Left cardiac atrium (tissue), 4 donors: ENCODE data around the gene EGFL8. TPM values are rescaled to one million over a fixed set of nuclear protein-coding genes. Genes with fewer than 3 reads are reported as not detected.
A peak's percentile ranks its signal among the peaks of the same experiment; 100 is the strongest.
"Not testable (repeated sequence)": the region's sequence is repeated elsewhere in the genome, so short reads cannot be mapped to it uniquely, and the experiment has no call there.

ENCODE experiments used
- ATAC-seq, 2 donors: fragments of 200-7000 bp; cut with Tn5 transposase; one replicate each; pipeline ENCODE4 v1.9.1; 2020; ENCODE audit warnings: mild to moderate bottlenecking in 2 of 2, moderate library complexity in 2 of 2
- DNase-seq: peaks from one replicate; pipeline ENCODE4 v3.0.0-alpha.2; 2020
- intact Hi-C, 2 donors: fragments of 100-400 bp; cut with DNase I; formaldehyde crosslinking; loops; one replicate each; pipeline versions ENCODE4 v1.14.1 to v1.15.1; 2022 to 2023
- total RNA-seq, 2 donors: library from RNA; stranded (reverse); fragmentation: NEBNext Ultra II Directional; extraction: Animal tissue kit (Norgen Biotek cat#: 25700); gene quantifications; one replicate each; pipeline ENCODE4 v1.2.1, GENCODE V29; 2021
- donor health status: DM: no; HTN: yes; CAD: no.
- donor health status: DM: no; HTN: yes; CAD: no; lungs with severe emphysema.
- donor health status: DM: yes; HTN: yes; CAD: no.
- donor health status: Dilated cardiomyopathy.

EGFL8 gene
- total RNA-seq, 2 donors from 2014 or later: 7.1 to 8.7 TPM

GRCh38 chr6:32190054-32190851 lies 25.9 kb downstream of the EGFL8 start, which contains the start of gene PBX2:
TSS of gene PBX2 (minus strand) at chr6:32190202. CDS start at chr6:32189915, 287 bp downstream.
- peak; percentile 94 for DNase-seq
- peak; percentile 79 to 82 for ATAC-seq
- intact Hi-C loops: no loop called here

DNA sequence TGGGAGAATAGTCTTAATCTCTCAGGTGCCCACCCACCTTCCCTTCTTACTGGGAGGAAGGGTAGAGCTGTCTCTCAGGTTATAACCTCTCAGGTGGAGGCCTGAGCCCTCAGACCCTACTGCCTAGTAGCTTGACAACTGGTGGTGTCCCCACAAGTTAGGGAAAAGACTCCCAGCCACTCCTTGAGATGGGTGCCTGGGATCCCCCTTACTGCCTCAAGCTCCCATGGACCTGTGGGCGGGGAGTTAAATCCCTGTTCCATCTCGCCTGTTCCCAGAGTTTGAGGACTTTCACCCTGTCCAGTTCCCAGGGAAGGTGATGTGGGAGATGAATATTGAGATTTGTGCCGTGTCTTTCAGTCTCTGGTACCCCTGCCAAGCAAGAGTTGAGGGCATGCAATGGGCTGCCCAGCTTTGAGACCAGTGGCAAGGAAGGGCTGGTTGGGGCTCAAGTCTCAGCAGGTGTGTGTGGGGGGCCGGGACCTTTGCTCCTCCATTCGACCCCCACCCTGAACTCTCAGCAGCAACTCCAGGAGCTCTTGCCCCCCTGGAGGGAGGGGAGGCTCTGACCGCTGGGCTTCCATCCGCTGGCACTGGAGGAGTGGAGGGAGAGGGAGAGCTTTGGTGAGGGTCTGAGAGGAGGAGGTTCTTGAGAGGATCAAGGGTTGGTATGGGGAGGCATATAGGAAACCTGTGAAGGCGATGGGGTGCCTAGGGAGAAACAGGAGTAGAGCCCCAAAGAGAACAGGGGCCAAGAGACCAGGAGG lies 26.7 kb downstream of the EGFL8 start:
- intact Hi-C loops: no loop called here
- DNase-seq (no peak), ATAC-seq (no peak)

DNA sequence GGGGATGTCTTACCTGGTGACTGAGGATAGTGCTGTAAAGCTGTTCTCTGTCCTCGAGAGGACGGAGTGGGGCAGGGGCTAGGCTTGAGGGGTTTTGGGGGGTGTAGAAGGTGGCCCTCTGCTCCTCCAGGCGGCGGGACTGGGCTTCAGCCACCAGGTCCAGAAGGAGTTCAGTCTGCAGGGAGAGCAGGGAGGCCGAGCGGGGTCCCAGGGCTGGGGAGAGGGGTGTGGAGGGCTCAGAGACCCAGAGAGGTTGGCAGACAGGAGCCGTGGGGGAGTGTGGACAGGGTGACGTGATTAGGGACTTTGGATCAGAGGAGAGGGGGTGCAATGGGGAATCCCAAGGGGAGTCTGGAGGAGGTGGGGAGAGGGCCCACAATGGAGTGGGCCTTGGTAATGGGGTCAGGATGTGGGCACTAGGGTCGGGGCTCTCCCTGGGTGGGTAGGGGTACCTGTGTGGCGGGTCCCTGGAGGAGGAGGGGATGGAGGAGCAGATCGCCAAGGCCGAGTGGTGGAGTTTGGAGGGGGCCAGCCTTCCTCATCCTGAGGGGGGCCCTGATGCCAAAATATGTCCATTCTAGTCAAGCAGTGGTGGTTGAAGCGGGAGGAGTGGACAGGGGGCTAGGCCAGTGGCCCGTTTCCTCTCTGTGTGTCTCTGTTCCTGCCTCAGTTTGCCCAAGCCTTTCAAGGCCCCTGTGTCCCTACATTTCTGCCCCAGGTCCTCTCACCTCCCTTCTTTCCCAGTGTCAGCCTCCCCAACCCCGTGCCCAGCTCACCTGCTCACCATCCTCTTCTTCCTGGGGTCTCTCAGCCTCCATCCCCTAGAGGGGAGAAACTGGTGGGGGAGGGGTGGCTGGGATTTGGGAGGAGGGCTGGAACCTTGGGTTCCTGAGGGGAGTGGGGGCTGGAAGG lies 27.6 kb downstream of the EGFL8 start:
- ATAC-seq (no peak), DNase-seq (no peak)
- intact Hi-C loops: no loop called here

- ATAC-seq: no peak
- peak; percentile 72 for DNase-seq
- intact Hi-C loops: no loop called here
Observed at GRCh38 chr6:32192608-32193039, 28.2 kb downstream of the EGFL8 start, which contains the start of gene GPSM3. TSS of gene GPSM3 (minus strand) at chr6:32192643. CDS start at chr6:32192513, 130 bp downstream.

DNA sequence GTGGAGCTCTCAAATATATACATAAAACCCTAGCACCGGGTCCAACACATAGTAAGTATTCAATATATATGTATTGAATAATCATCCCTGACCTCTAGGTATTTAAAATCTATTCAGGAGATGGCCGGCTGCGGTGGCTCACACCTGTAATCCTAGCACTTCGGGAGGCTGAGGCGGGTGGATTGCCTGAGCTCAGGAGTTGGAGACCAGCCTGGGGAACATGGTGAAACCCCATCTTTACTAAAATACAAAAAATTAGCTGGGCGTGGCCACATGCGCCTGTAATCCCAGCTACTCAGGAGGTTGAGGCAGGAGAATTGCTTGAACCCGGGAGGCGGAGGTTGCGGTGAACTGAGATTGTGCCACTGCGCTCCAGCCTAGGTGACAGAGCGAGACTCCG lies 28.7 kb downstream of the EGFL8 start:
- intact Hi-C loops, DNase-seq, ATAC-seq: not testable (repeated sequence)

- ATAC-seq (no peak), DNase-seq (no peak)
- intact Hi-C loops: no loop called here
Observed at GRCh38 chr6:32194388-32194787, 30.0 kb downstream of the EGFL8 start.

- intact Hi-C loops: no loop called here
- ATAC-seq: no peak
- DNase-seq: no peak
Observed at GRCh38 chr6:32194825-32195651, 30.6 kb downstream of the EGFL8 start.

DNA sequence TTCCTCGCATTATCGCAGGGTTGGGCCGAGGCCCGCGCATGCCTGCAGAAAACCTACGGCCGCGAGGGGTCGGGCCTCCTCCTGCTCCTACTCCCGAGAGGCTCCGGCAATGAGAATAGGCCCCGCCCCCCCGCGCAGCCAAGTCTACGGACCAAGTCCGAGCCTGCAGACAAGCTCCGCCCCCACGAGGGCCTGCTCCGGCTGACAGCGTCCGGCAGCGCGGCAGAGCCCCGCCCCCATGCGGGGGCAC lies 31.2 kb downstream of the EGFL8 start:
- intact Hi-C loops: no loop called here
- peak; percentile 89 for ATAC-seq
- DNase-seq: peak; percentile 100

DNA sequence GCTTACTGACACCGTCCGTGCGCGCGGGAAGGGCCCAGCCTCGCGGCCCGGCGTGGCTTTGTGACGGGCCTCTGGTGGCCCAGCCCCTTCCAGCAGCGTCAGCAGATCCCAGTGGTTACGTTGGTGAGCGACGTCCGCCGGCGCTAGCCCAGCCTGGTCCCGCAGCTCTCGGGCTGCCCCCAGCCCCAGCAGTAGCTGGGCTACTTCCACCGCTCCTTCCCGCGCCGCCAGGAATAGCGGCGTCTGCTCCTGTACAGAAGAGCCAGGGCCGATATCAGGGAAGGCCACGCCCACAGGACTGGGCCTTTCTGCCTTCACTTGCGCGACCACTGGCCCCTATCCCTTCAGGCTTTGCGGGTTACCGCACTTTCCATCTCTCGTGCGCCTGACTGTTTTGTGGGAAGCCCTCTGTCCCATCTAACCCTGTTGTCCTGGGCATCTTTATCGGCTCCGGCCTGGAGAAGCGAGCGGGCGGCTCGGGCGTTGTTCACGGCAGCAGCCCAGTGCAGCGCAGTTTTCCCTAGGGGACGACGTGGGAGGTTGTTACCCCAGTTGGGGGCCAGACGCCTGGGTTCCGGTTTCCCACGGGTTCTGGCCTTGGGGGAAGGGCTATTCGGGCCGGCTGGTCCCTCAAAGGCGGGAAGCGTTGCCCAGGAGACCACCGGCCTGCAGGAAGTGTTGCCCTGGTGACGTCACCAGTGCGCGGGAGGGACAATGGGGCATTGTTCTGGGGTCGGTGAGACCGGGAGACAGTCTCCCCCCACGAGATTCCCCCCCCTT lies 31.7 kb downstream of the EGFL8 start:
- DNase-seq (peak; percentile 97), ATAC-seq (peak; percentile 91)
- intact Hi-C loops: no loop called here

DNA sequence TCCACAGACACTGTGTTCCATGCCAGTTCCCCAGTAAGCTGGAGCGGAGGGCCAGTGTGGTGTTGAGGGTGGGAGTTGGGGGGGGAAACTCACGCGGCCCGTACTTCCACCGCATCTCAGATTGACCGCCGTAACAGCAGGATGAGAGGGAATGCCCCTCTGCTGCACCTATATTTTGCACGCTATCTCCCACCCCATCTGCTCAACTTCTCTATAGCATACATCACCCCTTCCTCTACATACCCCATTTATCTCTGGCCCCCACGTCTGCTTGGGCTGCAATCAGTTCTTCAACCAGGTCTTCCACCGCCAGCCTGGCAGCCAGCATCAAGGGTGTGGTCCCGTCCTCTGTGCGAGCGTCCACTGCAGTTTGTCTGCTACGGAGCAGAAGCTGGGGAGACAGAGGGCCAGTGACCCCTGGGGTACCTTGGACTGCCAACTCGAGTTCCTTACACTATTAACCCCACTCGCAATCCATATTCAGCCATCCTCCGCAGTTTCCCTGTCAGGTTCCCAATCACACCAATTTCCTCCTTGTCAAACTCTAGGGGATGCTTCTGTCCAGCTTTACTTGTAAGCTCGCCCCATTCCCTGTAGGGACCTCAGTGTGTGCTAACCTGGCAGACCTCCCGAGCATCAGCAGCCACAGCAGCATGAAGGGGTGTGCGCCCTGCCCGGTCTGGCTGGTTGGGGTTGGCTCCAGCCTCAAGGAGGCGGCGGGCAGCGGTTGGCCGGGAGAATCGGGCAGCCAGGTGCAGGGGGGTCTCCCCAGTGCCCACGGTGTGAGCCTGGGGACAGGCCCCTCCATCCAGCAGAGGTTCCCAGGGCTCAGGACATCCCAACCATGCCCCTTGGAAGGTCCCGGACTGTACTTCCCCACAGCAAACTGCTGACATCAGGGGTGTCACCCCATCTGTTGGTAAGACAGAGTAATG lies 32.6 kb downstream of the EGFL8 start:
- intact Hi-C loops: no loop called here
- ATAC-seq: no peak
- peak; percentile 62 for DNase-seq

GRCh38 chr6:32198345-32198696 lies 33.9 kb downstream of the EGFL8 start:
- intact Hi-C loops: no loop called here
- ATAC-seq: no peak
- DNase-seq: no peak

- intact Hi-C loops: no loop called here
- ATAC-seq (no peak), DNase-seq (no peak)
Observed at GRCh38 chr6:32198866-32199265, 34.5 kb downstream of the EGFL8 start.

- DNase-seq: no peak
- intact Hi-C loops: no loop called here
- no peak for ATAC-seq
Observed at GRCh38 chr6:32200711-32201475, 36.5 kb downstream of the EGFL8 start.

DNA sequence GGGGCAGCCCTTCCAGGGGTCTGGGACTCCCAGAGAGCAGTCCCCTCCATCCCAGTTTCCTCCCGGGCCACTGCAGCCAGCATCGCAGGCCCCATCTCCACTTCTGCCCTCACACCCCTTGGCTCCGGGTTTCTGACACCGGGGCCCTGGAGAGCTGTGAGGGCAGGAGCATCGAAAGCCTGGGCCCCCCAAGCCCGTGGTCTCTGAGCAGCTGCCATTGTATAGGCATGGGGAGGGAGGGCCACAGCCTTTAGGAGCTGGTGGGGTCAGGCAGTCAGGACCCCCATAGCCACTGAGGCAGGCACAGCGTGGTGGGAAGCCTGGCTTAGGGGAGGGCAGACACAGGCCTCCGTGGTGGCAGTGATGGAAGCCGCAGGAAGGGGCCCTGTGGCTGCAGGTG lies 37.8 kb downstream of the EGFL8 start:
- intact Hi-C loops: no loop called here
- DNase-seq (no peak), ATAC-seq (no peak)

DNA sequence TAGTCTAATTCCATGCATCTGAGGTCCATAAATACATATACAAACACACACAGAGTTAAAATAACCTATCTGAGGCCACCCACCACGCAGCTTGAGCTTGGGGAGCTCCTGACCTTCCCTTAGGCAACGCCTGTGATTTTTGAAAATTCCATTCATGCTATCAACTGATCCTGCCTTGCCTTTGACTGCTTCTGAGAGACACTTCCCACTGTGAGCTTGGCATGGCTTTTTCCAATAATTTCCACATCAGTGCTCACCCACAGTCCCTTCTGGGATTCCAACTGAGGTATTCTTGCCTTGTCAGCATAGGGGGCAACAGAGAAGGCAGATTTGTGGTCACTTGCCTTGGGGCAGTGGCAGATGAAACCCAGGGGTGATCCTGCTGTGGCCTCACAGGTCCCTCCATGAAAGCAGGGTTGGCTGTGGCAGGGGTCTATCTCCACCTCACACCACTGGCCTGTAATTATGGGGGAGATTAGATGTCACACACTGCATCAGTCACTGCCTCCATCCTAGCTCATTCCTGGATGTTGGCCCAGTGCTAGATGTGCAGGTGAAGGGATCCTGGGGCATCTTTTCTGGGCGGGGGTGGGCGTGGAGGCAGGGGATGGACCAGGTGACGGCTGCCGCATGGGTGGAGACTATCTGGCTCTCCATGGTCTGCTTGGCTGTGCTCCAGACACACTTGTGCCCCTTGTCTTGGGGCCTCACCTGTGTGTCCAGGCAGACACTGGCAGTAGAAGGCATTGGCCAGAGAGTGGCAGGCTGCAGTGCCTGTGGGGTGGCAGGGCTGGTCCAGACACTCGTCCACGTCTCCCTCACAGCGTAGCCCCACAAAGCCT lies 39.3 kb downstream of the EGFL8 start:
- ATAC-seq (no peak), DNase-seq (no peak)
- intact Hi-C loops: no loop called here
